ENCODE results near the gene DDX43. TPM values are rescaled to one million over a fixed set of nuclear protein-coding genes. Genes with fewer than 3 reads are reported as not detected.

The DDX43 gene
- total RNA-seq, 2 donors from 2014 or later = 0.22 to 0.46 TPM

DNA sequence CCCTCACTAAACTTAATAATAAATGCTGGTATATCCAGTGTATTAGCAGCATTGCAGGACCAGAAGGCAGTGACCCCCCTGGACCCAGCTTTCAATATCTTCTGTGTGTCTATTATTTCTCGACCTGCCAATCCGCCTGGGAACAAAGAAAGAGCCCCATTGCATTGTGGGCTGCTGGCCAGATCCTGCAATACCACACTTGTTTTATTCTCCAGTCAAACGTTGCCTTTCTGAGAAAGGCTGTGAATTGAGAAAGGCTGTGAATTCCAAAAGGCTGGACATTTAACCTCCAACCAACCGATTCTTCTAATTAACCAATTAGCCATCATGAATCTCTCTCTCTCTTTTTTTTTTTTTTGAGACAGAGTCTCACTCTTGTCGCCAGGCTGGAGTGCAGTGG, 65.4 kb downstream of the DDX43 start:
- ATAC-seq = no peak
- DNase-seq = no peak
- intact Hi-C loops (cut with DNase I, micrococcal nuclease) = no loop called here

DNA sequence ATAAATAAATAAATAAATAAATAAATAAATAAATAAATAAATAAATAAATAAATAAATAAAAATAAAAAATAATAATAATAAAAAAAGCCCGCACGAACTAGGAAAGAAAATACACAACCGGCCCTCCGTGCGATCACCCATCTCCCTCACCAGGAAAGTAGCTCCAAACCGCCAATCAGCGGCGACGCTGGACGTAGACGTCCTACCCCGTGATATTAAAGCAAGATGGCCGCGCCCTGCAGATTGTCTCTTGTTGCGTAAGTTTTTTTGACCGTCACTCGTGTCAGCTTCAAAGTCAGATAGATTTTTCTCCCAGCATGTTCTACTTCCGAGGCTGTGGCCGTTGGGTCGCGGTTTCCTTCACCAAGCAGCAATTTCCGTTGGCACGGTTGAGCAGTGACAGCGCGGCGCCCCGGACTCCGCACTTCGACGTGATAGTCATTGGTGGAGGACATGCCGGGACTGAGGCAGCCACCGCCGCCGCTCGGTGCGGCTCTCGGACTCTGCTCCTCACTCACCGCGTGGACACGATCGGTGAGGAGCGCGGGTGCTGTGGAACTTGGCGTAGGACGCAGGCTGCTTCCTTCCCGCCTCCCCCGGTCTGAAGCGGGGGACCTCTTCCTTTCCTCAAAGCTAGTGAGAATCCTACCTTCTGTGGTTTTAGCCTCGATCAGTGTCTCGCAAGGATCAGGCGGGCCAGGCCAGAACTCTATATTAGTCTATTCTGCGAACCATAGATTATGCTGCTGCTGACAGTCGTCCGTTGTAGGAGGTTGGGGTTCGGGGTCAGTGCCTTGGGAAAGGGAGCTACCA, 67.1 kb downstream of the DDX43 start, which contains the start of gene MTO1:
Gene MTO1, plus strand, starts transcription at position 201 of the 814 bp plus-strand sequence. Its CDS starts 118 bp downstream, at position 319.
- intact Hi-C loops (cut with DNase I, micrococcal nuclease) = no loop called here
- DNase-seq (peak; percentile 91 to 94), ATAC-seq (peak; percentile 97)

Other genes with a start within 250 kb of the DDX43 start
- not detected for gene KHDC1L, start 169.3 kb upstream of the DDX43 start, total RNA-seq
- gene KHDC1, start 131.6 kb upstream of the DDX43 start, total RNA-seq = 1 to 10 TPM; 1.0 to 1.2 TPM
- not detected for gene DPPA5, start 40.6 kb upstream of the DDX43 start, total RNA-seq
- not detected for gene KHDC3L, start 32.2 kb upstream of the DDX43 start, total RNA-seq
- not detected for gene OOEP, start 24.9 kb upstream of the DDX43 start, total RNA-seq
- 1 to 10 TPM; 2.9 to 3.2 TPM for gene CGAS, start 57.5 kb downstream of the DDX43 start, total RNA-seq
- 10 to 100 TPM; 20.3 to 23.1 TPM for gene MTO1, start 66.9 kb downstream of the DDX43 start, total RNA-seq
- 1,000 to 10,000 TPM; 6,801 to 8,079 TPM for gene EEF1A1, start 126.2 kb downstream of the DDX43 start, total RNA-seq